CD4-positive, alpha-beta T cell treated with Interferon alpha-2 for 1 hour (primary cell): Measurements from ENCODE around the gene ILKAP.

Experiments used
- DNase-seq, 2 donors: peaks; one replicate each; pipeline ENCODE4 v3.0.0-alpha.2; 2020 to 2022

The ILKAP gene

GRCh38 chr2:238121511-238122286 is 81.8 kb downstream of the ILKAP start:
- no peak for DNase-seq

- DNase-seq = no peak
These were observed 82.8 kb downstream of the ILKAP start for GRCh38 chr2:238120463-238121298.
